GM12878 (cell line): ENCODE results near the gene TYW3. TPM values are rescaled to one million over a fixed set of nuclear protein-coding genes. Genes with fewer than 3 reads are reported as not detected.

ENCODE experiments used
- ATAC-seq: fragments of 200-7000 bp; cut with Tn5 transposase; 3 replicates; pipeline ENCODE4 v1.9.1; 2020; ENCODE audit warnings: mild to moderate bottlenecking, moderate library complexity
- BruUV-seq: library from RNA; stranded (reverse); fragments of 400-500 nt; replicated peaks from 2 replicates; lab custom pipeline; 2021; lab: Mats Ljungman, UMichigan
- CTCF ChIA-PET: fragments of 300-600 bp; sonication (Branson Sonifier 250); formaldehyde crosslinking; extraction: SDS; loops from one replicate; lab custom pipeline; 2021; ENCODE audit warnings: inconsistent platforms; lab: Yijun Ruan, JAX
- POLR2A ChIA-PET: fragments of 350-600 bp; formaldehyde crosslinking; extraction: SDS; loops from one replicate; lab custom pipeline; 2021; ENCODE audit warnings: inconsistent platforms; lab: Charles Lee
- RAD21 ChIA-PET: fragments of 300-600 bp; sonication (Branson Sonifier 250); formaldehyde crosslinking; loops from one replicate; lab custom pipeline; 2023; ENCODE audit warnings: antibody characterized with exemption; ENCODE audit not compliant: unreplicated experiment; lab: Charles Lee
- SMC1A ChIA-PET: fragments of 300-600 bp; sonication (Branson Sonifier 250); formaldehyde crosslinking; loops from one replicate; lab custom pipeline; 2023; ENCODE audit not compliant: unreplicated experiment, uncharacterized antibody; lab: Charles Lee
- DNase-seq: peaks from one replicate; pipeline ENCODE4 v3.0.0-alpha.2; 2011; ENCODE audit warnings: low read depth, low spot score
- FAIRE-seq: peaks from 3 replicates; lab custom pipeline; 2011; peaks lifted over from hg19 to GRCh38; lab: Jason Lieb, UNC
- H2AFZ ChIP-seq: 2 replicates; pipeline ENCODE4 v1.6.0; 2011; ENCODE audit warnings: low read depth, low read length, control low read depth; ENCODE audit not compliant: control insufficient read depth
- H3K27ac ChIP-seq: 2 replicates; pipeline ENCODE4 v1.5.1; 2011; ENCODE audit warnings: control low read depth; ENCODE audit not compliant: control insufficient read depth, insufficient read depth
- H3K27me3 ChIP-seq, 2 experiments: replicated peaks in 1 of 2; 2 replicates each; pipeline versions ENCODE4 v1.6.0 to v1.6.1; 2011; ENCODE audit warnings: low read length in 1 of 2; ENCODE audit not compliant: control insufficient read depth in 2 of 2, insufficient read depth in 2 of 2
- H3K36me3 ChIP-seq, 2 experiments: 2 replicates each; pipeline ENCODE4 v1.5.1; 2011; ENCODE audit warnings: low read length in 1 of 2; ENCODE audit not compliant: control insufficient read depth in 2 of 2, insufficient read depth in 2 of 2
- H3K4me1 ChIP-seq: 2 replicates; pipeline ENCODE4 v1.6.1; 2011; ENCODE audit warnings: mild to moderate bottlenecking, low read length, moderate library complexity, mixed read lengths; ENCODE audit not compliant: control insufficient read depth, insufficient read depth
- H3K4me2 ChIP-seq: 2 replicates; pipeline ENCODE4 v1.6.0; 2011; ENCODE audit warnings: control low read depth; ENCODE audit not compliant: control insufficient read depth, insufficient read depth
- H3K4me3 ChIP-seq: fragments of 200-600 bp; sonication (generic); 2 replicates; pipeline ENCODE4 v1.5.1; 2016
- H3K79me2 ChIP-seq: 2 replicates; pipeline ENCODE4 v1.6.0; 2011; ENCODE audit warnings: low read length; ENCODE audit not compliant: control insufficient read depth, insufficient read depth
- H3K9ac ChIP-seq: 2 replicates; pipeline ENCODE4 v1.8.0; 2011; ENCODE audit warnings: low read length, control low read depth, mixed read lengths; ENCODE audit not compliant: control insufficient read depth, insufficient read depth
- H3K9me3 ChIP-seq: replicated peaks from 3 replicates; pipeline ENCODE4 v1.5.1; 2011; ENCODE audit warnings: mild to moderate bottlenecking, low read length; ENCODE audit not compliant: control insufficient read depth, insufficient read depth
- H4K20me1 ChIP-seq: 2 replicates; pipeline ENCODE4 v1.6.0; 2011; ENCODE audit not compliant: control insufficient read depth, insufficient read depth
- ATF2 ChIP-seq: IDR thresholded peaks from 2 replicates; pipeline ENCODE4 v1.6.1; 2012; ENCODE audit warnings: low read length, inconsistent platforms
- FOXK2 ChIP-seq: fragments of 450-650 bp; IDR thresholded peaks from 2 replicates; pipeline ENCODE4 v1.6.1; 2017; ENCODE audit warnings: mild to moderate bottlenecking, moderate library complexity
- FOXM1 ChIP-seq: IDR thresholded peaks from 2 replicates; pipeline ENCODE4 v1.6.1; 2012; ENCODE audit warnings: low read depth, mild to moderate bottlenecking, inconsistent platforms, low read length, moderate library complexity
- HDGF ChIP-seq: fragments of 450-650 bp; IDR thresholded peaks from 2 replicates; pipeline ENCODE4 v1.6.1; 2016; ENCODE audit warnings: antibody characterized with exemption
- IKZF2 ChIP-seq, 2 experiments: fragments of 450-650 bp; IDR thresholded peaks; 2 replicates each; pipeline ENCODE4 v1.6.1; 2017; ENCODE audit warnings: mild to moderate bottlenecking in 2 of 2, moderate library complexity in 2 of 2
- IRF4 ChIP-seq: IDR thresholded peaks from 2 replicates; pipeline ENCODE4 v1.6.1; 2011; ENCODE audit warnings: low read depth, low read length
- JUND ChIP-seq: IDR thresholded peaks from 2 replicates; pipeline ENCODE4 v1.6.1; 2012; ENCODE audit warnings: low read depth, mild to moderate bottlenecking, low read length, improper control_type of control experiment, moderate library complexity
- LARP7 ChIP-seq: fragments of 450-650 bp; IDR thresholded peaks from 2 replicates; pipeline ENCODE4 v1.6.1; 2017; ENCODE audit warnings: mild to moderate bottlenecking
- MAX ChIP-seq: IDR thresholded peaks from 2 replicates; pipeline ENCODE4 v1.6.1; 2012; ENCODE audit warnings: low read depth, low read length, improper control_type of control experiment
- MEF2A ChIP-seq: IDR thresholded peaks from 2 replicates; pipeline ENCODE4 v1.6.1; 2011; ENCODE audit warnings: low read depth, mild to moderate bottlenecking, low read length, moderate library complexity; ENCODE audit not compliant: insufficient read depth
- MEF2B ChIP-seq: fragments of 450-650 bp; IDR thresholded peaks from 2 replicates; pipeline ENCODE4 v1.6.1; 2018; ENCODE audit warnings: mild to moderate bottlenecking, moderate library complexity; ENCODE audit not compliant: partially characterized antibody, poor library complexity, severe bottlenecking
- MTA2 ChIP-seq: fragments of 450-650 bp; IDR thresholded peaks from 2 replicates; pipeline ENCODE4 v1.6.1; 2016; ENCODE audit warnings: low read depth, mild to moderate bottlenecking, moderate library complexity
- MTA3 ChIP-seq: IDR thresholded peaks from 2 replicates; pipeline ENCODE4 v1.6.1; 2012; ENCODE audit warnings: low read length, inconsistent platforms, borderline replicate concordance
- NFIC ChIP-seq: IDR thresholded peaks from 2 replicates; pipeline ENCODE4 v1.6.1; 2012; ENCODE audit warnings: low read depth, mild to moderate bottlenecking, inconsistent platforms, low read length, moderate library complexity
- POLR2AphosphoS5 ChIP-seq: IDR thresholded peaks from 2 replicates; pipeline ENCODE4 v1.6.1; 2011; ENCODE audit warnings: mild to moderate bottlenecking, low read length, inconsistent platforms
- RUNX3 ChIP-seq: IDR thresholded peaks from 2 replicates; pipeline ENCODE4 v1.6.1; 2012; ENCODE audit warnings: low read length, inconsistent platforms
- SREBF2 ChIP-seq: IDR thresholded peaks from 2 replicates; pipeline ENCODE4 v1.6.1; 2012; ENCODE audit warnings: mild to moderate bottlenecking, low read length
- TCF3 ChIP-seq: IDR thresholded peaks from 2 replicates; pipeline ENCODE4 v1.6.1; 2012; ENCODE audit warnings: low read depth, mild to moderate bottlenecking, low read length, borderline replicate concordance; ENCODE audit not compliant: insufficient read depth
- WRNIP1 ChIP-seq: IDR thresholded peaks from 2 replicates; pipeline ENCODE4 v1.6.1; 2011; ENCODE audit warnings: low read depth, low read length, improper control_type of control experiment, borderline replicate concordance
- ZNF24 ChIP-seq: fragments of 450-650 bp; IDR thresholded peaks from 2 replicates; pipeline ENCODE4 v1.6.1; 2017; ENCODE audit warnings: antibody characterized with exemption, mild to moderate bottlenecking
- ZSCAN29 ChIP-seq: fragments of 450-650 bp; IDR thresholded peaks from 2 replicates; pipeline ENCODE4 v1.6.1; 2017; ENCODE audit warnings: mild to moderate bottlenecking, moderate library complexity
- WGBS: methylation state at CpG from one replicate; pipeline ENCODE4 v1.1.6; 2016; ENCODE audit warnings: low lambda C conversion rate; ENCODE audit not compliant: insufficient replicate concordance, insufficient coverage; ENCODE audit errors: missing lambda C conversion rate; 5-methylcytosine and 5-hydroxymethylcytosine counted together
- in situ Hi-C: fragments of 300-500 bp; cut with MboI; formaldehyde crosslinking; loops from 9 replicates; pipeline ENCODE4 v1.14.3; 2018; ENCODE audit warnings: mixed read lengths
- intact Hi-C: fragments of 100-400 bp; cut with micrococcal nuclease; formaldehyde crosslinking; loops from one replicate; pipeline ENCODE4 v1.14.2; 2022; ENCODE audit not compliant: unreplicated experiment
- polyA plus RNA-seq, 11 experiments: library from polyadenylated mRNA; depleted of rRNA in 4 of 11; unstranded in 6 of 11; stranded (reverse) in 5 of 11; fragments of >200 nt; fragmentation: Nextera tagmentation in 4 of 11; fragmentation: Illumina TruSeq in 1 of 11; extraction: Ambion mirVana in 4 of 11; extraction: Trizol in 1 of 11; gene quantifications; 1 replicate in 1 of 11; 2 replicates in 10 of 11; pipeline versions ENCODE4 v1.2.1 to v1.2.3, GENCODE V29; 2011 to 2016; ENCODE audit warnings: inconsistent platforms in 2 of 11, missing spikeins in 2 of 11, low read depth in 1 of 11
- total RNA-seq, 4 experiments: library from RNA; depleted of rRNA in 3 of 4; stranded (reverse); fragments of >200 nt in 3 of 4; fragmentation: Illumina TruSeq in 1 of 4; extraction: Trizol in 1 of 4; gene quantifications; 2 replicates each; pipeline versions ENCODE4 v1.2.1 to v1.2.3, GENCODE V29; 2013 to 2021

The TYW3 gene
- total and polyA plus RNA-seq, 10 of the 15 experiments (the other 5 are each of a cell fraction or from before 2014, with no cell fraction given): 18.6 to 54.4 (median 32.8) TPM

- Histone ChIP-seq H2AFZ (no peak overlapping the region), H3K27ac (peak overlapping the region; percentile 57), H3K4me3 (peak overlapping the region; percentile 30; the same call in 1 of the 2 replicates), H3K36me3 (peaks cover 2 to 17% of the 10 kb centered on the region in 2 experiments; a peak in 2 of 4 replicates), H3K79me2 (no peaks in the 10 kb centered on the region; the same call in none of the 2 replicates), H3K9me3 (no peaks in the 10 kb centered on the region), H3K4me2 (peak overlapping the region; percentile 64), H3K4me1 (peaks cover 26% of the 10 kb centered on the region), H4K20me1 (no peaks in the 10 kb centered on the region), H3K9ac (peak overlapping the region; percentile 4; the same call in 1 of the 2 replicates), H3K27me3 (no peaks in the 10 kb centered on the region)
- ChIA-PET RAD21 (interaction anchor here (1.2 to 5.6 kb wide), 4 partner anchors 11 to 33 kb away, joined by 3 to 67 read pairs (median 20); partner anchors contain the start of genes CRYZ and TYW3), CTCF (interaction anchor here (1.0 to 5.7 kb wide), 10 partner anchors 9 to 61 kb away, joined by 3 to 56 read pairs (median 4); partner anchors contain the start of genes CRYZ and TYW3), POLR2A (interaction anchor here (0.7 to 3.9 kb wide), 3 partner anchors 11 to 34 kb away, joined by 3 to 35 read pairs (median 5); partner anchors contain the start of genes CRYZ and TYW3), SMC1A (interaction anchor here (1.1 to 5.3 kb wide), 7 partner anchors 10 to 55 kb away, joined by 3 to 77 read pairs (median 5); partner anchors contain the start of genes CRYZ and TYW3)
- DNase-seq: no peak
- no TSS peak for BruUV-seq
- in situ Hi-C loops (no loop called here), intact Hi-C loops (no loop called here)
- ATAC-seq: peak; percentile 83
- FAIRE-seq: no peak
- WGBS: 0% methylated on average over 1 of the region's 1 CpG
- peak; percentile 58 for TF ChIP-seq NFIC
- TF ChIP-seq MTA2: peak; percentile 29; the same call in 1 of the 2 replicates
- 0 out of 2 replicates have a peak, but pooled peaks have one; percentile 35 for TF ChIP-seq ATF2
- TF ChIP-seq IRF4: no peak
- TF ChIP-seq MTA3: no peak
- TF ChIP-seq MEF2A: peak; percentile 81
- peak; percentile 57 for TF ChIP-seq RUNX3
- no peak for TF ChIP-seq HDGF
- TF ChIP-seq ZSCAN29: no peak
- TF ChIP-seq ZNF24: no peak
- peak; percentile 19 to 55; a peak in 3 of 4 replicates for TF ChIP-seq IKZF2 (IDR thresholded peaks at IDR 0.05)
- TF ChIP-seq LARP7: no peak
- TF ChIP-seq TCF3: no peak
- TF ChIP-seq POLR2AphosphoS5: no peak
- TF ChIP-seq SREBF2: no peak
- peak; percentile 24 for TF ChIP-seq MEF2B
- peak; percentile 31; the same call in 1 of the 2 replicates for TF ChIP-seq FOXM1
- no peak for TF ChIP-seq FOXK2
- no peak for TF ChIP-seq WRNIP1
- no peak for TF ChIP-seq MAX
- no peak for TF ChIP-seq JUND
These were observed 18.3 kb upstream of the TYW3 start for GRCh38 chr1:74714429-74715235.
